ENCODE data around the gene LCP1.

DNA sequence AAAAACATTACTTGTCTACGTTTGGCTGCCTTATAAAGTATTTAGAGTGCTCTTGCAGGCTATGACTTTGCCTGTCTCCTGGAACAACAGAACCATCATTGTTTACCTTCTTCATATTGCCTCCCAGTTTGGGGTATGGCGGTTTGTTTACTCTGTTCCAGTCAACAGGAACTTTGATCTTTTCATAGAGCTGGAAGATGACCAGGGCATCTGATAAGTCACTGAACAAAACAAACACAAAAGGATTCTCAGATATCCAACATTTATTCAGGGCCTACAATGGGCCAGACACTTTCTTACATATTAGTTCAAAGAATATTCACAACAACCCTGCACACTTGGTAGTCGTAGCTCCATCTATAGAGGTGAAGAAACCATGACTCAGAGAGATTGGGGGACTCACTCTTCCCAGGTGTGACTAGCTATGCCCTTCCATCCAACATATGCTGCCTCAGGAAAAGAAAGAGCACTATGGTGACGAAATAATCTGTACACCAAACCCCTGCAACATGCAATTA is 38.7 kb downstream of the LCP1 start:
- TF ChIP-seq, protein P1, sequence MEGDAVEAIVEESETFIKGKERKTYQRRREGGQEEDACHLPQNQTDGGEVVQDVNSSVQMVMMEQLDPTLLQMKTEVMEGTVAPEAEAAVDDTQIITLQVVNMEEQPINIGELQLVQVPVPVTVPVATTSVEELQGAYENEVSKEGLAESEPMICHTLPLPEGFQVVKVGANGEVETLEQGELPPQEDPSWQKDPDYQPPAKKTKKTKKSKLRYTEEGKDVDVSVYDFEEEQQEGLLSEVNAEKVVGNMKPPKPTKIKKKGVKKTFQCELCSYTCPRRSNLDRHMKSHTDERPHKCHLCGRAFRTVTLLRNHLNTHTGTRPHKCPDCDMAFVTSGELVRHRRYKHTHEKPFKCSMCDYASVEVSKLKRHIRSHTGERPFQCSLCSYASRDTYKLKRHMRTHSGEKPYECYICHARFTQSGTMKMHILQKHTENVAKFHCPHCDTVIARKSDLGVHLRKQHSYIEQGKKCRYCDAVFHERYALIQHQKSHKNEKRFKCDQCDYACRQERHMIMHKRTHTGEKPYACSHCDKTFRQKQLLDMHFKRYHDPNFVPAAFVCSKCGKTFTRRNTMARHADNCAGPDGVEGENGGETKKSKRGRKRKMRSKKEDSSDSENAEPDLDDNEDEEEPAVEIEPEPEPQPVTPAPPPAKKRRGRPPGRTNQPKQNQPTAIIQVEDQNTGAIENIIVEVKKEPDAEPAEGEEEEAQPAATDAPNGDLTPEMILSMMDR (IDR thresholded peaks at IDR 0.05), result no peak
- no peak for TF ChIP-seq POLR2A (IDR thresholded peaks at IDR 0.05)
